GM18505 (cell line): ENCODE measurements around the gene RGS9.

Experiments
- ATAC-seq: cut with Tn5 transposase; IDR thresholded peaks from one replicate; pipeline ENCODE4 v1.9.1; 2021; ENCODE audit not compliant: unreplicated experiment
- POLR2A ChIP-seq: IDR thresholded peaks from 4 replicates; pipeline ENCODE4 v1.6.1; 2011; ENCODE audit warnings: borderline replicate concordance; ENCODE audit not compliant: insufficient read depth, insufficient read length; ENCODE audit errors: extremely low read depth

Gene RGS9

GRCh38 chr17:65185668-65186382 is 48.7 kb downstream of the RGS9 start:
- no peak for TF ChIP-seq POLR2A
- no peak for ATAC-seq

- TF ChIP-seq POLR2A, result no peak
- ATAC-seq, result no peak
Observed at GRCh38 chr17:65190467-65191097, 53.4 kb downstream of the RGS9 start.

- TF ChIP-seq POLR2A, result no peak
- ATAC-seq, result no peak
Observed at GRCh38 chr17:65191811-65192740, 54.9 kb downstream of the RGS9 start.

- no peak for ATAC-seq
- TF ChIP-seq POLR2A, result no peak
Observed at GRCh38 chr17:65193305-65193704, 56.1 kb downstream of the RGS9 start.

- ATAC-seq, result no peak
- no peak for TF ChIP-seq POLR2A
Observed at GRCh38 chr17:65193716-65194293, 56.6 kb downstream of the RGS9 start.

GRCh38 chr17:65194670-65195334 is 57.6 kb downstream of the RGS9 start:
- ATAC-seq, result no peak
- no peak for TF ChIP-seq POLR2A

- no peak for TF ChIP-seq POLR2A
- ATAC-seq, result no peak
Observed at GRCh38 chr17:65195716-65196115, 58.5 kb downstream of the RGS9 start.

- no peak for TF ChIP-seq POLR2A
- no peak for ATAC-seq
Observed at GRCh38 chr17:65196617-65197016, 59.4 kb downstream of the RGS9 start.

GRCh38 chr17:65197201-65197600 is 60.0 kb downstream of the RGS9 start:
- no peak for ATAC-seq
- TF ChIP-seq POLR2A, result no peak

- no peak for ATAC-seq
Observed at GRCh38 chr17:65198653-65199382, 61.6 kb downstream of the RGS9 start.

GRCh38 chr17:65201331-65201730 is 64.2 kb downstream of the RGS9 start:
- TF ChIP-seq POLR2A, result no peak
- no peak for ATAC-seq

More at GRCh38 chr17:65198653-65199382, 61.6 kb downstream of the RGS9 start:
- no peak for TF ChIP-seq POLR2A

GRCh38 chr17:65202844-65203571 is 65.8 kb downstream of the RGS9 start:
- no peak for TF ChIP-seq POLR2A
- no peak for ATAC-seq

- no peak for TF ChIP-seq POLR2A
Observed at GRCh38 chr17:65204001-65204400, 66.8 kb downstream of the RGS9 start.

More at GRCh38 chr17:65204001-65204400, 66.8 kb downstream of the RGS9 start:
- no peak for ATAC-seq
